GM19023 (cell line): Measurements from ENCODE around the gene IST1.

Source experiments
- ATAC-seq: cut with Tn5 transposase; IDR thresholded peaks from one replicate; pipeline ENCODE4 v1.9.1; 2021; ENCODE audit warnings: mild to moderate bottlenecking, moderate library complexity; ENCODE audit not compliant: unreplicated experiment

Gene IST1

GRCh38 chr16:71961066-71962039 lies 66.0 kb downstream of the IST1 start:
- ATAC-seq, result peak; percentile 71

GRCh38 chr16:71963125-71963875 lies 68.0 kb downstream of the IST1 start:
- ATAC-seq, result no peak

- ATAC-seq, result no peak
Observed at GRCh38 chr16:71965223-71965622, 69.9 kb downstream of the IST1 start.

- ATAC-seq, result no peak
Observed at GRCh38 chr16:71966932-71967331, 71.6 kb downstream of the IST1 start.

GRCh38 chr16:71969353-71969752 lies 74.0 kb downstream of the IST1 start:
- no peak for ATAC-seq

- ATAC-seq, result no peak
Observed at GRCh38 chr16:71971571-71971970, 76.2 kb downstream of the IST1 start.

GRCh38 chr16:71972356-71972755 lies 77.0 kb downstream of the IST1 start:
- ATAC-seq, result no peak

- ATAC-seq, result no peak
Observed at GRCh38 chr16:71973001-71973400, 77.7 kb downstream of the IST1 start.

GRCh38 chr16:71974068-71974818 lies 78.9 kb downstream of the IST1 start:
- ATAC-seq, result no peak
